Thyroid gland (tissue), 4 donors: Measurements from ENCODE around the gene TNPO3.

Source experiments
- POLR2A ChIP-seq, 2 donors: fragments of 450-650 bp; IDR thresholded peaks; one replicate each; pipeline ENCODE4 v1.6.1; 2017; ENCODE audit warnings: antibody characterized with exemption in 2 of 2, mild to moderate bottlenecking in 2 of 2, moderate library complexity in 1 of 2
- TF ChIP-seq, protein P1 (sequence below), 6 experiments: fragments of 200-600 bp in 3 of 6; fragments of 450-650 bp in 3 of 6; sonication (generic) in 3 of 6; IDR thresholded peaks; one replicate each; pipeline ENCODE4 v1.5.1; 2016 to 2019; ENCODE audit warnings: antibody characterized with exemption in 6 of 6, mild to moderate bottlenecking in 2 of 6, inconsistent platforms in 1 of 6, moderate library complexity in 1 of 6

DNA sequence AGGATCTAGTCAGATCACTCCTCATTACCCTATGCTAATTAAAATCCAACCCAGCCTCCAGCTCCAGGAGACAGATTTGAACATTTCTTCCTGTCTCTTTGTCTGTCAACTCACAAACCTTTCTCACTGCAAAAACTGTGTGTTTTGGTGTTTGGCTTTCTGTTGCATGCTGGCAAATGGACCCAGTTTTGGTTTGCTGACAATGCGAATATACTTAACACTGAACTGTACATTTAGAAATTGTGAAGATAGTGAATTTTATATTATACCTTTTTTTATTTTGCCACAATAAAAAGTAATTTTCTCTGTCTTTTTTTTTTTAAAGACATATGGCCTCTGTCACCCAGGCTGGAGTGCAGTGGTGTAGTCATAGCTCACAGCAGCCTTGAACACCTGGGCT is 18.3 kb upstream of the TNPO3 start:
- TF ChIP-seq, protein P1, sequence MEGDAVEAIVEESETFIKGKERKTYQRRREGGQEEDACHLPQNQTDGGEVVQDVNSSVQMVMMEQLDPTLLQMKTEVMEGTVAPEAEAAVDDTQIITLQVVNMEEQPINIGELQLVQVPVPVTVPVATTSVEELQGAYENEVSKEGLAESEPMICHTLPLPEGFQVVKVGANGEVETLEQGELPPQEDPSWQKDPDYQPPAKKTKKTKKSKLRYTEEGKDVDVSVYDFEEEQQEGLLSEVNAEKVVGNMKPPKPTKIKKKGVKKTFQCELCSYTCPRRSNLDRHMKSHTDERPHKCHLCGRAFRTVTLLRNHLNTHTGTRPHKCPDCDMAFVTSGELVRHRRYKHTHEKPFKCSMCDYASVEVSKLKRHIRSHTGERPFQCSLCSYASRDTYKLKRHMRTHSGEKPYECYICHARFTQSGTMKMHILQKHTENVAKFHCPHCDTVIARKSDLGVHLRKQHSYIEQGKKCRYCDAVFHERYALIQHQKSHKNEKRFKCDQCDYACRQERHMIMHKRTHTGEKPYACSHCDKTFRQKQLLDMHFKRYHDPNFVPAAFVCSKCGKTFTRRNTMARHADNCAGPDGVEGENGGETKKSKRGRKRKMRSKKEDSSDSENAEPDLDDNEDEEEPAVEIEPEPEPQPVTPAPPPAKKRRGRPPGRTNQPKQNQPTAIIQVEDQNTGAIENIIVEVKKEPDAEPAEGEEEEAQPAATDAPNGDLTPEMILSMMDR (IDR thresholded peaks at IDR 0.05) = no peak
- no peak for TF ChIP-seq POLR2A (IDR thresholded peaks at IDR 0.05)
